Ectodermal cell (in vitro differentiated cells): Measurements from ENCODE around the gene FAM234B.
"Not testable (repeated sequence)": the region's sequence is repeated elsewhere in the genome, so short reads cannot be mapped to it uniquely, and the experiment has no call there.

Source experiments
- H3K27ac ChIP-seq: 2 replicates; pipeline ENCODE4 v1.7.0; 2013; ENCODE audit warnings: mild to moderate bottlenecking, low read depth, low read length; ENCODE audit not compliant: insufficient read depth, poor library complexity, severe bottlenecking
- H3K27me3 ChIP-seq: 2 replicates; pipeline ENCODE4 v1.7.0; 2013; ENCODE audit warnings: mild to moderate bottlenecking, low read length; ENCODE audit not compliant: insufficient read depth, control insufficient read depth, poor library complexity, severe bottlenecking
- H3K36me3 ChIP-seq: one replicate; pipeline ENCODE4 v1.7.0; 2013; ENCODE audit warnings: low read length; ENCODE audit not compliant: control insufficient read depth, insufficient read depth
- H3K4me1 ChIP-seq: one replicate; pipeline ENCODE4 v1.7.0; 2013; ENCODE audit warnings: low read length; ENCODE audit not compliant: control insufficient read depth, insufficient read depth
- H3K4me3 ChIP-seq: 2 replicates; pipeline ENCODE4 v1.7.0; 2013; ENCODE audit warnings: low read depth, low read length, control low read depth; ENCODE audit not compliant: insufficient read depth
- H3K9me3 ChIP-seq: 2 replicates; pipeline ENCODE4 v1.7.0; 2013; ENCODE audit warnings: mild to moderate bottlenecking, low read length, moderate library complexity; ENCODE audit not compliant: control insufficient read depth
- WGBS, 2 experiments: methylation state at CpG; one replicate each; pipeline ENCODE4 v1.1.7; 2013; ENCODE audit warnings: missing lambda C conversion rate in 2 of 2; 5-methylcytosine and 5-hydroxymethylcytosine counted together

Gene FAM234B

DNA sequence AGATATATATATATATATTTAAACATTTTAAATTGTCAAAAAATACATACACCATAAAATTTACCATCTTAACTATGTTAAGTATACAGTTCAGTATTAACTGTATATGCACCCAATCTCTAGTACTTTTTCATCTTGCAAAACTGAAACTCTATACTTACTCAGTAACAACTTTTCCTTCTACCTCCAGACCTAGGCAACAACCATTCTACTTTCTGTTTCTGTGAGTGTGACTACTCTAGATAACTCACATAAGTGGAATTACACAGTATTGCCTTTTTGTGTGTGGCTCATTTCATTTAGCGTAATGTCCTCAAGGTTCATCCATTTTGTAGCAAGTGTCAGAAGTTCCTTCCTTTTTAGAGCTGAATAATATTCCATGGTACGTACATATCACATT is 8.2 kb downstream of the FAM234B start:
- Histone ChIP-seq H3K4me3 (no peak overlapping the region), H3K27me3 (no peaks in the 10 kb centered on the region), H3K36me3 (no peaks in the 10 kb centered on the region), H3K4me1 (peaks cover 14% of the 10 kb centered on the region), H3K27ac (no peak overlapping the region), H3K9me3 (no peaks in the 10 kb centered on the region)
- 47 to 100% methylated on average over 1 to 2 of the region's 2 CpGs for WGBS, 2 experiments

DNA sequence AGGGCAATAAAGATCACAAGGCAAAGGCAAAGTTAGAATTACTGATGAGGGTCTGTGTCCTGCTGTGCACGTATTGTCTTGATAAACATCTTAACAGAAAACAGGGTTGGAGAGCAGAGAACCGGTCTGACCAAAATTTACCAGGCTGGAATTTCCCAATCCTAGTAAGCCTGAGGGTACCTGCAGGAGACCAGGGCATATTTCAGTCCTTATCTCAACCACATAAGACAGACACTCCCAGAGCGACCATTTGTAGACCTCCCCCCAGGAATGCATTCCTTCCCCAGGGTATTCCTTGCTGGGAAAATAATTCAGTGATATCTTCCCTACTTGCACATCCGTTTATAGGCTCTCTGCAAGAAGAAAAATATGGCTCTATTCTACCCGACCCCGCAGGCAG is 9.4 kb downstream of the FAM234B start:
- H3K27me3 ChIP-seq, H3K36me3 ChIP-seq, H3K4me3 ChIP-seq, H3K9me3 ChIP-seq, H3K27ac ChIP-seq: not testable (repeated sequence)
- 91 to 95% methylated on average over 4 to 6 of the region's 6 CpGs for WGBS, 2 experiments
- peaks cover 14% of the 10 kb centered on the region for H3K4me1 ChIP-seq

DNA sequence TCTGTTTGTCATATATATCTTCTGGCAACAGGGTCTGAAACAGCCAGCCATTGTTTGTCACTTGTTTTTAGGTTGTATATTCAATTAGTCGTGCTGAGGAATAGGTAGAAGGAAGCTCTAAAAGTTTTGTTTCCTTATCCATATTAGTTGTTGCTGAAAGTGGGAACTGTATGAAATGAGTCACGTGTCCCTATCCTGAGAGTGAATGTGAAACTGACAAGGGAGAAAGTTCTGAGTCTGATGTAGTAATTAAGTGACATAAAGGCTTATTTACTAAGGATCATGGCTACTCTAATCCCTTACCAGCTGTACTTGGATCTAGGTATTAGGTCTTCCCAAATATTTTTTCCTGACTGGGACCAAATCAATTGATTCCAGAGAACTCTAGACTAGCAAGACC is 16.4 kb downstream of the FAM234B start:
- H3K36me3 ChIP-seq: peaks cover 5% of the 10 kb centered on the region
- 91 to 93% methylated on average over 2 of the region's 2 CpGs for WGBS, 2 experiments

DNA sequence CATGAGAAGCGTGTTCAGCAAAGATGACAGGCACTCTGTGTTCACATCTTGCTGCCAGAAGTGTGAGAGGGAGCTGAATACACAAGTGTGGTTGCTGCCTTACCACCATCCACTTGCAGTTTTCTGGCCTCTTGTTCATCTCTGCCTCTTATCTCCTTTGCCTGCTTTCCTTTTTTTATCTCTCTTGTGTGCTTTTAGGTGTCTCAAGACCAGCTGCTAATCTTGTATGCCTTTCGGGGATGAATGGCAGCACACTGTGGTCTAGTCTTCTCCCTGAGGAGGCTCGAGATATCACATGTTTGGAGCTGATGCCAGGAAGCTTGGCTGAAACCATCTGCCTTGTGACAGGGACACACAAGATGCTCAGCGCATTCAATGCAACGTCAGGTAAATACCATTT is 17.2 kb downstream of the FAM234B start:
- Histone ChIP-seq H3K27ac (no peak overlapping the region), H3K4me3 (no peak overlapping the region)
- WGBS, 2 experiments: 92 to 97% methylated on average over 5 of the region's 5 CpGs

More for the DNA sequence above, 16.4 kb downstream of the FAM234B start:
- no peak overlapping the region for H3K4me3 ChIP-seq
- no peaks in the 10 kb centered on the region for H3K9me3 ChIP-seq
- peaks cover under 1% of the 10 kb centered on the region for H3K4me1 ChIP-seq
- no peak overlapping the region for H3K27ac ChIP-seq
- no peaks in the 10 kb centered on the region for H3K27me3 ChIP-seq

DNA sequence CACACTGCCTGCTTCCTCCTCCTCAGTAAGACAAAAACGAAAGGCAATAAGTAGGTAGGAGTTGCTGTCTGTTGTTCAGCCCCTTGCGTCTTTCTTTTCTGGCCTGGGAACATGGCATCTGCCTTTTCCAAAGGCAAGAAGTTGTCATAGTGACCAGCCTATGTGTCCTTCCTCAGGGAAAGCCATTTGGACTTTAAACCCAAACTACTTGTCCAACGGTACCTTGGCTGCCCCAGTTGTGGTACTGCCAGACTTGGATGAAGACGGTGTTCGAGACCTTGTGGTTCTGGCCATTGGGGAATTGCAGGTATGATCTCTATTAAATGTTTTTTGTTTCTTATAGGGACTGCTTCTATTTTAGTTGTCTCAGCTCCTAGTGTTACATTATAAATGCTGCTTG is 18.5 kb downstream of the FAM234B start:
- WGBS, 2 experiments: 96 to 97% methylated on average over 5 of the region's 5 CpGs

More for the DNA sequence above, 17.2 kb downstream of the FAM234B start:
- Histone ChIP-seq H3K9me3 (no peaks in the 10 kb centered on the region), H3K36me3 (peaks cover 5% of the 10 kb centered on the region), H3K4me1 (no peaks in the 10 kb centered on the region), H3K27me3 (no peaks in the 10 kb centered on the region)

DNA sequence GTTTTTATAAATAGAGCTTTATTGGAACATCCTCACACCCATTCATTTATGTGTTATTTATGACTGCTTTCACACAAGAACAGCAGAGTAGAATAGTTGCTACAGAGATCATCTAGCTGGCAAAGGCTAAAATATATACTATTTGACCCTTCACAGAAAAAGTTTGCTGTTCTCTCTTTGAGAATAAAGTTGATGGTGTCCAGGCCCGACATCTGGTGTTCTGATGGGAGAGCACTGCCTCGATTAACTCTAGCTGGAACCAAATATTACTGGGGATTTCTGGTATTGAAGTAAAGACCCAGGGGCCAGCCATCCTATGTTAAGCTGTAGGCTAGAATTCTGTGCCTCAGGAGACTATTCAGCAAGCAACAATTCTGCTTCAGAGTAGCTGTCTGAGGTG is 21.8 kb downstream of the FAM234B start:
- H3K27me3 ChIP-seq: no peaks in the 10 kb centered on the region
- peaks cover 2% of the 10 kb centered on the region for H3K36me3 ChIP-seq
- WGBS, 2 experiments: 92 to 93% methylated on average over 2 of the region's 2 CpGs
- no peak overlapping the region for H3K4me3 ChIP-seq
- H3K9me3 ChIP-seq: no peaks in the 10 kb centered on the region
- no peak overlapping the region for H3K27ac ChIP-seq
- H3K4me1 ChIP-seq: no peaks in the 10 kb centered on the region

More for the DNA sequence above, 18.5 kb downstream of the FAM234B start:
- Histone ChIP-seq H3K4me3 (no peak overlapping the region), H3K9me3 (no peaks in the 10 kb centered on the region), H3K27ac (no peak overlapping the region), H3K36me3 (peaks cover 5% of the 10 kb centered on the region), H3K27me3 (no peaks in the 10 kb centered on the region), H3K4me1 (no peaks in the 10 kb centered on the region)

DNA sequence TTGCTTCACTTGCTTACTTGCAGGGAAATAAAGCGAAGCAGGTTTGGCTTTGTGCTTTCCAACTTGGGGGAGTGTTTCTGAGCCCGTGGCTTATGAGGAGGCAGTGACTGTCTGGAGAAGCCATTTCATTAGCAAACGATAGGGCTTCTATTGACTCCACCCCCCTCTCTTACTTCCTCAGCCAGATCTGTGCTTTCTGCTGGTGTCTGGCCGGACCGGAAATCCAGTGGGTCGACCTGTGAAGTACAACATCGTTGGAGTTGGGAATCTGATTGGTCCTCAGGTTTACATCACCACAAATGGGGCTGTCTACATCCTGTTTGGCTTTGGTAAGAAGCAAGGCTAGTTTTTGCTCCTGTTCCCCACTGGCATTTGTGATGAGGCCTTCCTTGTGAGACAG is 22.3 kb downstream of the FAM234B start:
- H3K27me3 ChIP-seq: no peaks in the 10 kb centered on the region
- 86 to 93% methylated on average over 7 of the region's 7 CpGs for WGBS, 2 experiments
- no peak overlapping the region for H3K27ac ChIP-seq
- no peak overlapping the region for H3K4me3 ChIP-seq
- peaks cover 2% of the 10 kb centered on the region for H3K36me3 ChIP-seq
- no peaks in the 10 kb centered on the region for H3K9me3 ChIP-seq
- no peaks in the 10 kb centered on the region for H3K4me1 ChIP-seq

DNA sequence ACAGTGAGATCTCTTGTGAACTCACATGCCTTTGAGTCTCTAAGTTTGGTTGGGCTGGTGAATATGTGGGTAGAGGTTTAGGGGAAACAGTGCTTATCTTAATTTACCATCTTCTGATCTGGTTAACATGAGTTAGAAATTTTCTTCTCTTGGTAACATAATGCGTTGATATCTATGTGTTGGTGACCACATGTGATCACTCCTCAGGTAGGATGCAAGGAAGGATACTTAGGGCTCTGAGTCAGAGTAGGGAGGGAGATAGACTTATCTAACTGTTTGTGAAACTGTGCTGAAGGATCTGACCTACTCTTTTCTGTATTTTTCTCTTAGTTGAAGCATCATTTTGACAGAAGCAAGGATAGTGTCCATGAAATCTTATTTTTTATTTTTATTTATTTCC is 23.1 kb downstream of the FAM234B start:
- Histone ChIP-seq H3K4me1 (no peaks in the 10 kb centered on the region), H3K27me3 (no peaks in the 10 kb centered on the region), H3K36me3 (peaks cover 2% of the 10 kb centered on the region), H3K27ac (no peak overlapping the region), H3K4me3 (no peak overlapping the region), H3K9me3 (no peaks in the 10 kb centered on the region)
- WGBS, 2 experiments: 93 to 98% methylated on average over 1 of the region's 1 CpG

DNA sequence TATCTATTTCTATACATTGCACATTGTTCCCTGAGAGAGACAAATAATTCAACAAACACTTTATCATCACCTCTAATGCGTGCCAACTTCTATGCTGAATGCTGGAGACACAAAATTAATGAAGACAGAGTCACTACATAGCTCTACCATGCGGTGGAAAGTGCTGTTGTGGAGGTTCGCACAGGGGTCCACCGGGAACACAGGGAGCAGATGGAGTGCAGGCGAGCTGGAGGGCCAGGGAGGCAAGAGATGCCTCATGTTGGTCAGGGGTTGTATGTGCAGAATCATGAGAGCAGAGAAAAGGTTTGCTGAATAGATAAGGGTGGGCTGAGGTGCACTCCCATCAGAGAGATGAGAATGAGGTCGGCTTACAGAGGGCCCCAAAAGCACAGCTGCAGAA is 25.2 kb downstream of the FAM234B start:
- Histone ChIP-seq H3K36me3 (peaks cover 2% of the 10 kb centered on the region), H3K4me1 (no peaks in the 10 kb centered on the region), H3K4me3 (no peak overlapping the region), H3K27me3 (no peaks in the 10 kb centered on the region), H3K9me3 (no peaks in the 10 kb centered on the region), H3K27ac (no peak overlapping the region)
- WGBS, 2 experiments: 95 to 96% methylated on average over 6 of the region's 6 CpGs

DNA sequence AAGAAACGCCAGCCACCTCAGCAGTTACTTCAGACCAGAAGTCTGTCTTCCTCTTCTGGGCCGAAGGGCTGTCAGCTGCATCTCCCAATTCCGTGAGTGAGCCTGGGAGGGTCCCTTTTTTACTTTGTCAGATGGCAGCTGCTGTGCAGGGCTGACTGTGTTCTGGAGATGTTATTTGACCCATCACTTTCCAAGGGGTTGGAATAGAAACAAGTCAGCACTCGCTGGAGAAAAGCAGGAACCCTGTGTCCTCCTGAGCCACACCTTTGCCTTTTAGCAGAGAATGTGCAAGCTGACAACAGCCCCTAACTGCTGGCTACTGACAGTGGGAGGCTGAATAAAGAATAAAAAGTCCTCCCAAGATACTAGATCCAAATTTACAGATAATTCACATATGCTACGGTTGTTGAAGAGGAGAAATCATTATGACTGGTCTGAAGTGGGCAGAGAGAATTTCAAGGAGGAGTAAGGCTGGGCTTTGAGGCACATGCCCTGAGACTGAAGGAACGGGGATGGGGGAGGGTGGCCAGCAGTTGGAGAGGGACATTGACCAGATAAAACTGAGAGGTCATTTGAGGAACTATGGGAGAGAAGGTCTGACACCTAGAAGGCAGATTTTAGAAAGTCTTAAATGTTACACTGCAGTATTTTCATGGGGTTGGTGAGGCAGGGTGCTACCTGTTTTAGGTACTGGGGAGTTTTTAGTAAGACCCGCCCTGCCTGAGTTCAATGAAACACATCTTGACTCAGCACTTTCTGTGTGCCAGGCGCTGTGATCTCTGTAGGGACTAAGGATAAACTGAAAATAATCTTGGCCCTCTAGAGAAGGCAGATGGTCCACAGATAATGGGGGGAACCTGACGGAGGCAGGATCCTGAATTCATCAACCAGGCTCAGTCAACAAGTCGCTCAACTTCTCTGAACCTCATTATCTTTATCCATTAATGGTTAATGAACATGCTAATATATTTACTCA is 27.4 kb downstream of the FAM234B start:
- H3K27me3 ChIP-seq: no peaks in the 10 kb centered on the region
- 85 to 86% methylated on average over 10 of the region's 10 CpGs for WGBS, 2 experiments
- H3K9me3 ChIP-seq: no peaks in the 10 kb centered on the region
- H3K4me1 ChIP-seq: no peaks in the 10 kb centered on the region
- no peak overlapping the region for H3K27ac ChIP-seq
- peaks cover 9% of the 10 kb centered on the region for H3K36me3 ChIP-seq
- no peak overlapping the region for H3K4me3 ChIP-seq
